ENCODE measurements around the gene OTOF.

- TF ChIP-seq, protein P1, sequence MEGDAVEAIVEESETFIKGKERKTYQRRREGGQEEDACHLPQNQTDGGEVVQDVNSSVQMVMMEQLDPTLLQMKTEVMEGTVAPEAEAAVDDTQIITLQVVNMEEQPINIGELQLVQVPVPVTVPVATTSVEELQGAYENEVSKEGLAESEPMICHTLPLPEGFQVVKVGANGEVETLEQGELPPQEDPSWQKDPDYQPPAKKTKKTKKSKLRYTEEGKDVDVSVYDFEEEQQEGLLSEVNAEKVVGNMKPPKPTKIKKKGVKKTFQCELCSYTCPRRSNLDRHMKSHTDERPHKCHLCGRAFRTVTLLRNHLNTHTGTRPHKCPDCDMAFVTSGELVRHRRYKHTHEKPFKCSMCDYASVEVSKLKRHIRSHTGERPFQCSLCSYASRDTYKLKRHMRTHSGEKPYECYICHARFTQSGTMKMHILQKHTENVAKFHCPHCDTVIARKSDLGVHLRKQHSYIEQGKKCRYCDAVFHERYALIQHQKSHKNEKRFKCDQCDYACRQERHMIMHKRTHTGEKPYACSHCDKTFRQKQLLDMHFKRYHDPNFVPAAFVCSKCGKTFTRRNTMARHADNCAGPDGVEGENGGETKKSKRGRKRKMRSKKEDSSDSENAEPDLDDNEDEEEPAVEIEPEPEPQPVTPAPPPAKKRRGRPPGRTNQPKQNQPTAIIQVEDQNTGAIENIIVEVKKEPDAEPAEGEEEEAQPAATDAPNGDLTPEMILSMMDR (IDR thresholded peaks at IDR 0.05; ENCODE audit: poor library complexity): peak; percentile 15
- TF ChIP-seq EZH2phosphoT487 (IDR thresholded peaks at IDR 0.05; ENCODE audit: low read depth, severe bottlenecking, unreplicated experiment): no peak
These were observed 43.4 kb upstream of the OTOF start for GRCh38 chr2:26521054-26521912.
